Testis (tissue), 3 donors: ENCODE measurements around the gene ACSBG1. TPM values are rescaled to one million over a fixed set of nuclear protein-coding genes. Genes with fewer than 3 reads are reported as not detected.

ENCODE experiments used
- DNase-seq: peaks from one replicate; pipeline ENCODE4 v3.0.0-alpha.2; 2019
- H3K27ac ChIP-seq, 2 donors: fragments of 200-600 bp; sonication (generic); one replicate each; pipeline ENCODE4 v1.5.1; 2019
- H3K27me3 ChIP-seq: fragments of 200-600 bp; sonication (generic); one replicate; pipeline ENCODE4 v1.5.1; 2019
- H3K36me3 ChIP-seq: fragments of 200-600 bp; sonication (generic); one replicate; pipeline ENCODE4 v1.5.1; 2017; ENCODE audit warnings: low read depth; ENCODE audit errors: missing control alignments
- H3K4me1 ChIP-seq: fragments of 200-600 bp; sonication (generic); one replicate; pipeline ENCODE4 v1.5.1; 2019
- H3K4me3 ChIP-seq, 2 donors: fragments of 200-600 bp; sonication (generic); one replicate each; pipeline ENCODE4 v1.5.1; 2017 to 2019
- H3K9me3 ChIP-seq: fragments of 200-600 bp; sonication (generic); one replicate; pipeline ENCODE4 v1.5.1; 2017
- POLR2A ChIP-seq: fragments of 450-650 bp; IDR thresholded peaks from one replicate; pipeline ENCODE4 v1.6.1; 2017; ENCODE audit warnings: antibody characterized with exemption, mild to moderate bottlenecking, moderate library complexity
- WGBS, 2 donors: methylation state at CpG; one replicate each; pipeline ENCODE4 v1.1.5; 2018; 5-methylcytosine and 5-hydroxymethylcytosine counted together
- intact Hi-C: fragments of 100-400 bp; cut with DNase I; formaldehyde crosslinking; loops from one replicate; pipeline ENCODE4 v1.15.1; 2023; ENCODE audit warnings: low total_unique reads
- polyA plus RNA-seq: library from polyadenylated mRNA; stranded (reverse); fragments of 350-450 nt; fragmentation: Illumina TruSeq; extraction: RNeasy Lipid Tissue Mini Kit (QIAGEN cat#74804); gene quantifications from one replicate; pipeline ENCODE4 v1.2.3, GENCODE V29; 2014; ENCODE audit warnings: low read depth, low replicate concordance; ENCODE audit not compliant: insufficient read depth
- total RNA-seq, 2 donors: library from RNA; depleted of rRNA; stranded (reverse); fragments of >200 nt; gene quantifications; one replicate each; pipeline ENCODE4 v1.2.3, GENCODE V29; 2016
- TF ChIP-seq, protein P1 (sequence below), 3 experiments: fragments of 450-650 bp in 2 of 3; fragments of 200-600 bp in 1 of 3; sonication (generic) in 1 of 3; IDR thresholded peaks; one replicate each; pipeline ENCODE4 v1.5.1; 2016 to 2019; ENCODE audit warnings: antibody characterized with exemption in 3 of 3, mild to moderate bottlenecking in 2 of 3, moderate library complexity in 1 of 3

ACSBG1 gene
- total and polyA plus RNA-seq, 3 donors from 2014 or later = 12.2 to 25.2 (median 14.8) TPM

DNA sequence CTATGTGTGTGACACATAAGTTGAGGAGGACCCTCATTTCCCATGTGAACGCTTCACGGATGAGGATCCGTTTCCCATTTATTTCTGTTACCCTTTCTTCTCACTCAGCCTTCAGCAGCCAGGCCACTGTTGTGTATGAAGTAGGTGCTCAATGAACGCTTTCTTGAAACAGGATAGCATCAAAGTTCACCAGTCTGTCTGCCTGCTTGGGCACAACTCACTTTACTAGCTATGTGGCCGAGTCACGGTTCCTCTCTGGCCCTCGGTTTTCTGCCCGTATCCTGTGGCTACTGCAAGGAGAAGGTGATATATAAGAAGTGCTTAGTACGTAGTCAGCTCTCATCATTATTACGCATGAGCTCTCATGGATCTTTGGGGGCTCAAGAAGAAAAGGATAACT lies 22.4 kb downstream of the ACSBG1 start:
- intact Hi-C loops = no loop called here
- Histone ChIP-seq H3K4me3 (no peak overlapping the region), H3K4me1 (peaks cover 35% of the 10 kb centered on the region), H3K27me3 (no peaks in the 10 kb centered on the region), H3K9me3 (no peaks in the 10 kb centered on the region), H3K36me3 (no peaks in the 10 kb centered on the region), H3K27ac (peak overlapping the region; percentile 69 to 74)
- peak; percentile 12 for DNase-seq
- 94 to 96% methylated on average over 10 of the region's 10 CpGs for WGBS, 2 donors
- TF ChIP-seq POLR2A = no peak
- TF ChIP-seq, protein P1, sequence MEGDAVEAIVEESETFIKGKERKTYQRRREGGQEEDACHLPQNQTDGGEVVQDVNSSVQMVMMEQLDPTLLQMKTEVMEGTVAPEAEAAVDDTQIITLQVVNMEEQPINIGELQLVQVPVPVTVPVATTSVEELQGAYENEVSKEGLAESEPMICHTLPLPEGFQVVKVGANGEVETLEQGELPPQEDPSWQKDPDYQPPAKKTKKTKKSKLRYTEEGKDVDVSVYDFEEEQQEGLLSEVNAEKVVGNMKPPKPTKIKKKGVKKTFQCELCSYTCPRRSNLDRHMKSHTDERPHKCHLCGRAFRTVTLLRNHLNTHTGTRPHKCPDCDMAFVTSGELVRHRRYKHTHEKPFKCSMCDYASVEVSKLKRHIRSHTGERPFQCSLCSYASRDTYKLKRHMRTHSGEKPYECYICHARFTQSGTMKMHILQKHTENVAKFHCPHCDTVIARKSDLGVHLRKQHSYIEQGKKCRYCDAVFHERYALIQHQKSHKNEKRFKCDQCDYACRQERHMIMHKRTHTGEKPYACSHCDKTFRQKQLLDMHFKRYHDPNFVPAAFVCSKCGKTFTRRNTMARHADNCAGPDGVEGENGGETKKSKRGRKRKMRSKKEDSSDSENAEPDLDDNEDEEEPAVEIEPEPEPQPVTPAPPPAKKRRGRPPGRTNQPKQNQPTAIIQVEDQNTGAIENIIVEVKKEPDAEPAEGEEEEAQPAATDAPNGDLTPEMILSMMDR (IDR thresholded peaks at IDR 0.05) = no peak

DNA sequence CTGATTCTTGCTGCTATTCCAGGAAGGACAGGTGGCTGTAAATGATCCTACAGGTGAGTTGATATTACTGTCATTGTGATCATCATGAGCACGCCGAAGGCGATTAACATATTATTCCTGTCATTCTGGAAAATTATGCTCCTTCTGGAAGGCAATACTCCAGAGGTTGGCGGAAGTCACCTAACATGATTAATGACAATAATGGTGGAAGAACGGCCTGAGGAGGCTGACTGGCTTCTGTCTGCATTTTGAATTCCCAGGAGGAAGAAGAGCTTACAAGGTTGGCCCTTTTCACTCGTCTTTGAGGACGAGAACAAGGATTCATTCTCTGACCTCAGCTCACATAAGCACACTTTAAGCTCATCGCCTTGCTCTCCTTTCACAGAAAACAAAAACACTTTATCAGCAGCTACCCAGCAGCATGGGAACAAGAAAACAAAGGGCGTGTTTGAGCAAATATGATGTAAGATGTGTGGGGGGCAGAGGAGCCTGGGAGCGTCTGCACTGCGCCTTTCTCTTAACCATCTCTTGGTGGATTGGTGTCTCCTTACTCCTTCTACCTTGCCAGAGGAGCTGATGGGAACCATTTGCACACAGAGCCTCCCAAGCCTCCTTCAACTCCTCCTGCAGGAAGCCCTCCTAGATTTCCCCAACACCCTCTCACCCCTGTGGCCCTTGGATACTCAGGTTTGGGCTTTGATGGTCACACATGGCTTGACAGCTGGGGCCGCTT lies 23.0 kb downstream of the ACSBG1 start:
- no peaks in the 10 kb centered on the region for H3K9me3 ChIP-seq
- DNase-seq = peak; percentile 65
- peaks cover 39% of the 10 kb centered on the region for H3K4me1 ChIP-seq
- intact Hi-C loops = no loop called here
- 67 to 73% methylated on average over 12 of the region's 12 CpGs for WGBS, 2 donors
- no peak overlapping the region for H3K4me3 ChIP-seq
- H3K27me3 ChIP-seq = no peaks in the 10 kb centered on the region
- no peaks in the 10 kb centered on the region for H3K36me3 ChIP-seq
- TF ChIP-seq, protein P1 (IDR thresholded peaks at IDR 0.05) = no peak
- TF ChIP-seq POLR2A = no peak
- peak overlapping the region; percentile 69 to 74 for H3K27ac ChIP-seq

DNA sequence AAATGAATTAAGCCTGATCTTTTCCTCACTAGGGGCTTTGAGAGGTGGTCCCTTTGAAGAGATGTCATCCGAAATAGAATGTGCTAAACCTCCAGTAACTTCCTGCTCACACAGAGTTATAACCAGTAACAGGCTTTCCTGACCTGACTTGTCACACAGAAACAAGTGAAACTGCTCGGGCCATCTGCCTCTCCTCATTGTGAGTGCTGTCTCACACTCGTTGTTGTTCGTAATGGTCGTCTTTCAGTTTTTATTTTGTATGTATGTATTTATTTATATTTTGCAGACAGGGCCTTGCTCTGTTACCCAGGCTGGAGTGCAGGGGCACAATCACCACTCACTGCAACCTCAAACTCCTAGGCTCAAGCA lies 24.0 kb downstream of the ACSBG1 start:
- DNase-seq = peak; percentile 13
- no peak overlapping the region for H3K4me3 ChIP-seq
- H3K4me1 ChIP-seq = peaks cover 47% of the 10 kb centered on the region
- no peaks in the 10 kb centered on the region for H3K9me3 ChIP-seq
- TF ChIP-seq, protein P1 (IDR thresholded peaks at IDR 0.05) = no peak
- TF ChIP-seq POLR2A = no peak
- intact Hi-C loops = no loop called here
- 67 to 88% methylated on average over 5 of the region's 5 CpGs for WGBS, 2 donors
- H3K27me3 ChIP-seq = no peaks in the 10 kb centered on the region
- H3K27ac ChIP-seq = peak overlapping the region; percentile 69 to 74
- no peaks in the 10 kb centered on the region for H3K36me3 ChIP-seq

DNA sequence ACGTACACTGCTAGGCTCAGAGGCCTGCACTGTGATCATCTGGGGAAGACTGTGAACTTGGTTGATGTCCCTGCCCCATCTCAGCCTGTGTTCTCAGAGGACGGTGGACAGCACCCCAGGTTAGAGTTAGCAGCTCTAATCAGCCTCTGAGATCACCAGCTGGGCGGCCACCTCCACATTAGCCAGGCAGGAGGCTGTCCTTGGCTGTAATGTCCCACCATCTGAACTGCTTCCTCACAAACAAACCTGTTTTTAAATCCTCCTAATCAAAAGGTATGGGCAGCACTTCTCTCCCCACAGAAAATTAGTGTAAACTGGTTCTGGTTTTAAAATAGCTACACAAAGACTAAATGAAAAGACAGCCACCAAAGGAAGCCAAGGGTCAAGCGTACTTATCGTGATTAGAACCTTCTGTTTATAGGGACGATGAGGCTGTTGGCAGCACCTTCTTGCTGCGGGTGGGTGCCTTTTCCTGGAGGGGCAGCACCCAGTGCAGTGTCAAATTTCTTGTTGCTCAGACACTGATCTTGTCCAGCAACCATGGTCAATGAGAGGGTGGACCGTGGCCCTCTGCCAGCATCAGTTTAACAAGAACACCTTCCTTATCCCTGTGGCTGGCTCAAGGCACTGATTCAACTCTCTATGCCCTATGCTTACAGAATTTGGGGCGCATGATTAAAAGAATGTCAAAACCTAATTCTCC lies 24.6 kb downstream of the ACSBG1 start:
- Histone ChIP-seq H3K27ac (peak overlapping the region; percentile 69 to 74), H3K4me3 (no peak overlapping the region), H3K9me3 (no peaks in the 10 kb centered on the region), H3K4me1 (peaks cover 52% of the 10 kb centered on the region), H3K27me3 (no peaks in the 10 kb centered on the region), H3K36me3 (no peaks in the 10 kb centered on the region)
- DNase-seq = peak; percentile 28
- intact Hi-C loops = no loop called here
- TF ChIP-seq, protein P1 (IDR thresholded peaks at IDR 0.05) = no peak
- no peak for TF ChIP-seq POLR2A
- 54 to 74% methylated on average over 9 of the region's 9 CpGs for WGBS, 2 donors
